Ovary (tissue), 3 donors: ENCODE results near the gene CALCR.
"Not testable (repeated sequence)": the region's sequence is repeated elsewhere in the genome, so short reads cannot be mapped to it uniquely, and the experiment has no call there.

ENCODE experiments used
- POLR2A ChIP-seq: fragments of 450-650 bp; IDR thresholded peaks from one replicate; pipeline ENCODE4 v1.6.1; 2017; ENCODE audit warnings: antibody characterized with exemption, mild to moderate bottlenecking, moderate library complexity
- TF ChIP-seq, protein P1 (sequence below), 3 donors: fragments of 450-650 bp in 2 of 3; fragments of 200-600 bp in 1 of 3; IDR thresholded peaks; one replicate each; pipeline versions ENCODE4 v1.5.1 to v1.8.0; 2016 to 2022; ENCODE audit warnings: antibody characterized with exemption in 3 of 3, mild to moderate bottlenecking in 1 of 3
- donor health status: DM: no; HTN: no; CAD: no.

DNA sequence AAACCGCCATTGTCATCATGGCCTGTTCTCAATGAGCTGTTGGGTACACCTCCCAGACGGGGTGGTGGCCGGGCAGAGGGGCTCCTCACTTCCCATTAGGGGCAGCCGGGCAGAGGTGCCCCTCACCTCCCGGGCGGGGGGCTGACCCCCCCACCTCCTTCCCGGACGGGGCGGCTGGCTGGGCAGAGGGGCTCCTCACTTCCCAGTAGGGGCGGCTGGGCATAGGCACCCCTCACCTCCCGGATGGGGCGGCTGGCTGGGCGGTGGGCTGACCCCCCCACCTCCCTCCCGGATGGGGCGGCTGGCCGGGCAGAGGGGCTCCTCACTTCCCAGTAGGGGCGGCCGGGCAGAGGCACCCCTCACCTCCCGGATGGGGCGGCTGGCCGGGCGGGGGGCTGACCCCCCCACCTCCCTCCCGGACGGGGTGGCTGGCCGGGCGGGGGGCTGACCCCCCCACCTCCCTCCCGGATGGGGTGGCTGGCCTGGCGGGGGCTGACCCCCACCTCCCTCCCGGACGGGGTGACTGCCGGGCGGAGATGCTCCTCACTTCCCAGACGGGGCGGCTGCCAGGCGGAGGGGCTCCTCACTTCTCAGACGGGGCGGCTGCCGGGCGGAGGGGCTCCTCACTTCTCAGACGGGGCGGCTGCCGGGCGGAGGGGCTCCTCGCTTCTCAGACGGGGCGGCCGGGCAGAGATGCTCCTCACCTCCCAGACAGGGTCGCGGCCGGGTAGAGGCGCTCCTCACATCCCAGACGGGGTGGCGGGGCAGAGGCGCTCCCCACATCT lies 11.4 kb upstream of the CALCR start:
- TF ChIP-seq, protein P1, sequence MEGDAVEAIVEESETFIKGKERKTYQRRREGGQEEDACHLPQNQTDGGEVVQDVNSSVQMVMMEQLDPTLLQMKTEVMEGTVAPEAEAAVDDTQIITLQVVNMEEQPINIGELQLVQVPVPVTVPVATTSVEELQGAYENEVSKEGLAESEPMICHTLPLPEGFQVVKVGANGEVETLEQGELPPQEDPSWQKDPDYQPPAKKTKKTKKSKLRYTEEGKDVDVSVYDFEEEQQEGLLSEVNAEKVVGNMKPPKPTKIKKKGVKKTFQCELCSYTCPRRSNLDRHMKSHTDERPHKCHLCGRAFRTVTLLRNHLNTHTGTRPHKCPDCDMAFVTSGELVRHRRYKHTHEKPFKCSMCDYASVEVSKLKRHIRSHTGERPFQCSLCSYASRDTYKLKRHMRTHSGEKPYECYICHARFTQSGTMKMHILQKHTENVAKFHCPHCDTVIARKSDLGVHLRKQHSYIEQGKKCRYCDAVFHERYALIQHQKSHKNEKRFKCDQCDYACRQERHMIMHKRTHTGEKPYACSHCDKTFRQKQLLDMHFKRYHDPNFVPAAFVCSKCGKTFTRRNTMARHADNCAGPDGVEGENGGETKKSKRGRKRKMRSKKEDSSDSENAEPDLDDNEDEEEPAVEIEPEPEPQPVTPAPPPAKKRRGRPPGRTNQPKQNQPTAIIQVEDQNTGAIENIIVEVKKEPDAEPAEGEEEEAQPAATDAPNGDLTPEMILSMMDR (IDR thresholded peaks at IDR 0.05) = not testable (repeated sequence)
- TF ChIP-seq POLR2A = not testable (repeated sequence)
